GM12891 (cell line): Measurements from ENCODE around the gene SPATA6L.

Source experiments
- POLR2A ChIP-seq: IDR thresholded peaks from 2 replicates; pipeline ENCODE4 v1.6.1; 2011; ENCODE audit warnings: low read depth, low read length, control low read depth
- POLR2AphosphoS5 ChIP-seq: IDR thresholded peaks from 2 replicates; pipeline ENCODE4 v1.6.1; 2011; ENCODE audit warnings: low read depth, low read length, control low read depth
- SPI1 ChIP-seq: IDR thresholded peaks from 2 replicates; pipeline ENCODE4 v1.6.1; 2011; ENCODE audit warnings: low read depth, low read length, control low read depth
- TAF1 ChIP-seq: IDR thresholded peaks from 2 replicates; pipeline ENCODE4 v1.6.1; 2011; ENCODE audit warnings: low read depth, low read length, control low read depth

DNA sequence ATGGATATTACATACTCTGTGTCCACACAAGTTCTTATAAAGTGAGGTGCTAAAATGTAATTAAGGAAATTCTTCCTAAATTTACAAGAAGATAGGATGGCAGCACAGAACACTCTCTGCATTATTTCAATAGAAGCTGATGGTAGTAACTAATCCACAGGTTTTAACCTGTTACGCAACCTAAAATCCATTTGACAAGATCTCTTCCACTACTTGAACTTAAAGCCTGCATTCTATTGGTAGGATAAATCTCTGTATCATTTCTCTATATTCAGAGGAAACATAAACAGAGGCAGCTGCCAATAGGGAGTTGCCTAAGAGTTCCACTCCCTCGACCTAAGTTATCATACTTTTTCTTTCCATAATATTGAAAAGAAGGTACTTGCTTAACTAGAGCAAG is 34.7 kb upstream of the SPATA6L start:
- no peak for TF ChIP-seq POLR2AphosphoS5
- no peak for TF ChIP-seq POLR2A
- no peak for TF ChIP-seq SPI1
- TF ChIP-seq TAF1, result no peak
